Measurements from ENCODE around the gene SLC9A1.
"Not testable (repeated sequence)": the region's sequence is repeated elsewhere in the genome, so short reads cannot be mapped to it uniquely, and the experiment has no call there.

Gene SLC9A1

DNA sequence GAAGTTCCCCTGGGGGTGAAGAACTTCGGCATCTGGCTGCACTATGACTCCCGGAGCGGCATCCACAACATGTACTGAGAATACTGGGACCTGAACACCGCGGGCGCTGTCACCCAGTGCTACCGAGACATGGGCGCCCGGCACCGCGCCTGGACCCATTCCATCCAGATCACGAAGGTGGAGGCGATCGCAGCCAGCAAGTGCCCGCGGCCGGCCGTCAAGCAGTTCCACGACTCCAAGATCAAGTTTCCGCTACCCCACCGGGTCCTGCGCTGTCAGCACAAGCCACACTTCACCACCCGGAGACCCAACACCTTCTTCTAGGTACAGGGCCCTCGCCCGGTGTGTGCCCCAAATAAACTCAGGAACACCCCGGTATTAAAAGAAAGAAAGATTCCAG, 22.0 kb upstream of the SLC9A1 start:
- WGBS = 96% methylated on average over 26 of the region's 26 CpGs

DNA sequence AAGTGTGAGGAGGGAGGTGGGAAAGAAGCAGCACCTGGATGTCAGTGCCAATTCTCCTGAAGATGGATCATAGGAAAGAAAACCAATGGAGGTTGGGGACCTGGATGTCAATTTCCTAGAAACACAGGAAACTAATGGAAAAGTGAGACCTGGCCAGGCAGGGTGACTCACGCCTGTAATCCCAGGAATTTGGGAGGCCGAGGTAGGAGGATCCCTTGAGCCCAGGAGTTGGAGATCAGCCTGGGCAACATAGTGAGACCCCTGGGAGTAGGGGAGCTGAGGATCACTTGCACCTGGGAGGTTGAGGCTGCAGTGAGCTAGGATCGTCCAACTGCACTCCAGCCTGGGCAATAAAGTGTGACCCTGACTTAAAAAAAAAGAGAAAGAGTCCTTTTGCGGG, 21.4 kb upstream of the SLC9A1 start:
- no peak for DNase-seq
- Histone ChIP-seq H4K8ac (ENCODE audit: low read length) (no peak overlapping the region), H3K23ac (ENCODE audit: low read length in 2 of 2) (no peak overlapping the region)

More for the DNA sequence above, 22.0 kb upstream of the SLC9A1 start:
- Histone ChIP-seq H3K4me2 (ENCODE audit: low read length, poor library complexity, severe bottlenecking) (no peak overlapping the region), H3K4ac (ENCODE audit: low read depth in 1 of 2, low read length in 2 of 2) (no peak overlapping the region), H4K91ac (ENCODE audit: low read length) (no peak overlapping the region), H2BK15ac (ENCODE audit: low read depth, poor library complexity, severe bottlenecking) (no peak overlapping the region), H3K4me3 (ENCODE audit: insufficient read depth in 1 of 2, low read depth in 1 of 2, low read length in 2 of 2) (no peak overlapping the region), H3K23ac (ENCODE audit: low read length in 2 of 2) (no peak overlapping the region), H2BK5ac (ENCODE audit: low read depth, low read length, poor library complexity, severe bottlenecking) (no peak overlapping the region), H3K4me1 (ENCODE audit: control insufficient read depth, insufficient read depth, low read depth, low read length) (no peaks in the 10 kb centered on the region), H3K27ac (ENCODE audit: low read length, poor library complexity, severe bottlenecking) (no peak overlapping the region), H2BK120ac (ENCODE audit: low read depth, low read length) (no peak overlapping the region), H4K8ac (ENCODE audit: low read length) (no peak overlapping the region), H3K14ac (ENCODE audit: low read length in 2 of 2) (no peak overlapping the region), H3K18ac (ENCODE audit: low read depth in 1 of 2, low read length in 2 of 2) (no peak overlapping the region), H3K36me3 (ENCODE audit: control insufficient read depth in 1 of 2, insufficient read depth in 2 of 2, low read depth in 1 of 2, low read length in 2 of 2) (no peaks in the 10 kb centered on the region), H3K9me3 (ENCODE audit: control insufficient read depth, low read length) (peaks cover 5% of the 10 kb centered on the region), H2AK5ac (ENCODE audit: low read length, severe bottlenecking) (no peak overlapping the region), H3K27me3 (ENCODE audit: control insufficient read depth in 1 of 2, insufficient read depth in 1 of 2, low read length in 2 of 2) (no peaks in the 10 kb centered on the region), H3K9ac (ENCODE audit: low read length) (no peak overlapping the region), H2AFZ (ENCODE audit: low read depth, low read length) (no peak overlapping the region), H2BK12ac (ENCODE audit: low read length in 2 of 2) (no peak overlapping the region), H3K79me1 (replicated peaks; ENCODE audit: low read length, poor library complexity, severe bottlenecking) (no peaks in the 10 kb centered on the region)
- no peak for DNase-seq

DNA sequence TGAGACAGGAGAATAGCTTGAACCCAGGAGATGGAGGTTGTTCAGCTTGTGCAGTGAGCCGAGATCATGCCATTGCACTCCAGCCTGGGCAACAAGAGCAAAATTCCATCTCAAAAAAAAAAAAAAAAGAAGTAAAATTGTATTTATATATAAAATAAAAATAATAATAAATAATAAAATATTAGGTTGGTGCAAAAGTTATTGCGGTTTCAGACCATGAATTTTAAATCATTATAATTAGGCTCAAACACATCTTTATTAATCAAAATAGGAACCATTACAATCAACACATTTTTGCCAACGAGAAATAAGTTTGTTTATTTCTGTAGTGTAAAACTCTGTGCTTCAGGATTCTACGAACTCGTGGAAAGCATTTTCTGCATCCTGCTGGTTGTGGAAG, 18.1 kb upstream of the SLC9A1 start:
- H3K9me3 ChIP-seq (ENCODE audit: control insufficient read depth, low read length); H4K91ac ChIP-seq (ENCODE audit: low read length); H3K9ac ChIP-seq (ENCODE audit: low read length); H3K79me1 ChIP-seq (replicated peaks; ENCODE audit: low read length, poor library complexity, severe bottlenecking); H3K4ac ChIP-seq (ENCODE audit: low read depth in 1 of 2, low read length in 2 of 2); H3K4me3 ChIP-seq (ENCODE audit: insufficient read depth in 1 of 2, low read depth in 1 of 2, low read length in 2 of 2); H3K14ac ChIP-seq (ENCODE audit: low read length in 2 of 2); H2BK15ac ChIP-seq (ENCODE audit: low read depth, poor library complexity, severe bottlenecking); H4K8ac ChIP-seq (ENCODE audit: low read length); H3K27me3 ChIP-seq (ENCODE audit: control insufficient read depth in 1 of 2, insufficient read depth in 1 of 2, low read length in 2 of 2); H3K4me1 ChIP-seq (ENCODE audit: control insufficient read depth, insufficient read depth, low read depth, low read length); H3K4me2 ChIP-seq (ENCODE audit: low read length, poor library complexity, severe bottlenecking); H3K27ac ChIP-seq (ENCODE audit: low read length, poor library complexity, severe bottlenecking); H2BK5ac ChIP-seq (ENCODE audit: low read depth, low read length, poor library complexity, severe bottlenecking); H3K23ac ChIP-seq (ENCODE audit: low read length in 2 of 2); H2BK12ac ChIP-seq (ENCODE audit: low read length in 2 of 2); DNase-seq; H2BK120ac ChIP-seq (ENCODE audit: low read depth, low read length); H2AK5ac ChIP-seq (ENCODE audit: low read length, severe bottlenecking); H2AFZ ChIP-seq (ENCODE audit: low read depth, low read length); H3K36me3 ChIP-seq (ENCODE audit: control insufficient read depth in 1 of 2, insufficient read depth in 2 of 2, low read depth in 1 of 2, low read length in 2 of 2); H3K18ac ChIP-seq (ENCODE audit: low read depth in 1 of 2, low read length in 2 of 2): not testable (repeated sequence)
- WGBS = 94% methylated on average over 3 of the region's 5 CpGs

More for the DNA sequence above, 21.4 kb upstream of the SLC9A1 start:
- H3K4me3 ChIP-seq (ENCODE audit: insufficient read depth in 1 of 2, low read depth in 1 of 2, low read length in 2 of 2) = no peak overlapping the region
- H3K18ac ChIP-seq (ENCODE audit: low read depth in 1 of 2, low read length in 2 of 2) = no peak overlapping the region
- H2BK12ac ChIP-seq (ENCODE audit: low read length in 2 of 2) = no peak overlapping the region
- H3K36me3 ChIP-seq (ENCODE audit: control insufficient read depth in 1 of 2, insufficient read depth in 2 of 2, low read depth in 1 of 2, low read length in 2 of 2) = no peaks in the 10 kb centered on the region
- H3K27ac ChIP-seq (ENCODE audit: low read length, poor library complexity, severe bottlenecking) = no peak overlapping the region
- no peak overlapping the region for H3K4ac ChIP-seq (ENCODE audit: low read depth in 1 of 2, low read length in 2 of 2)
- H2BK15ac ChIP-seq (ENCODE audit: low read depth, poor library complexity, severe bottlenecking) = no peak overlapping the region
- H2AK5ac ChIP-seq (ENCODE audit: low read length, severe bottlenecking) = no peak overlapping the region
- no peak overlapping the region for H3K9ac ChIP-seq (ENCODE audit: low read length)
- H2BK5ac ChIP-seq (ENCODE audit: low read depth, low read length, poor library complexity, severe bottlenecking) = no peak overlapping the region
- no peaks in the 10 kb centered on the region for H3K79me1 ChIP-seq (replicated peaks; ENCODE audit: low read length, poor library complexity, severe bottlenecking)
- peaks cover 5% of the 10 kb centered on the region for H3K9me3 ChIP-seq (ENCODE audit: control insufficient read depth, low read length)
- H3K14ac ChIP-seq (ENCODE audit: low read length in 2 of 2) = no peak overlapping the region
- H4K91ac ChIP-seq (ENCODE audit: low read length) = no peak overlapping the region
- no peak overlapping the region for H2AFZ ChIP-seq (ENCODE audit: low read depth, low read length)
- H3K4me1 ChIP-seq (ENCODE audit: control insufficient read depth, insufficient read depth, low read depth, low read length) = no peaks in the 10 kb centered on the region
- no peak overlapping the region for H3K4me2 ChIP-seq (ENCODE audit: low read length, poor library complexity, severe bottlenecking)
- 88% methylated on average over 4 of the region's 4 CpGs for WGBS
- H2BK120ac ChIP-seq (ENCODE audit: low read depth, low read length) = no peak overlapping the region
- no peaks in the 10 kb centered on the region for H3K27me3 ChIP-seq (ENCODE audit: control insufficient read depth in 1 of 2, insufficient read depth in 1 of 2, low read length in 2 of 2)

DNA sequence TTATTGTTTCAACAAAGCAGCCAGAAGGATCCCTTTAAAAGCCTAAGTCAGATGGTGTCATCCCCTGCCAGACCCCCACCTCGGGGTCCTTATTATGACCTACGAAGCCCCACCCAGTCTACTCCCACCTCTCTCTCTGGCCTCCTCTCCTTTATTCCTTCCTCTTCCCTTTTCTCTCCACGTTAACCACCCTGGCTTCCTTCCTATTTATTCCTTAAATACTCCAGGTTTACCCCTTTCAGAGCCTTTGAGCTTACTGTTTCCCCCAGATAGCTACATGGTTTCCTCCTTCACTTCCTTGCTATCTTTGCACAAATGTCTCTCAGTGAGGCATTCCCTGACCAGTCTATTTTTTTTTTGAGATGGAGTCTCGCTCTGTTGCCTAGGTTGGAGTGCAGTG, 12.0 kb upstream of the SLC9A1 start:
- H3K27ac ChIP-seq (ENCODE audit: low read length, poor library complexity, severe bottlenecking) = no peak overlapping the region
- no peak overlapping the region for H3K23ac ChIP-seq (ENCODE audit: low read length in 2 of 2)
- DNase-seq = no peak
- H2BK120ac ChIP-seq (ENCODE audit: low read depth, low read length) = no peak overlapping the region
- no peak overlapping the region for H2AFZ ChIP-seq (ENCODE audit: low read depth, low read length)
- no peak overlapping the region for H3K9ac ChIP-seq (ENCODE audit: low read length)
- no peak overlapping the region for H3K4ac ChIP-seq (ENCODE audit: low read depth in 1 of 2, low read length in 2 of 2)
- no peak overlapping the region for H2AK5ac ChIP-seq (ENCODE audit: low read length, severe bottlenecking)
- no peak overlapping the region for H2BK15ac ChIP-seq (ENCODE audit: low read depth, poor library complexity, severe bottlenecking)
- no peaks in the 10 kb centered on the region for H3K36me3 ChIP-seq (ENCODE audit: control insufficient read depth in 1 of 2, insufficient read depth in 2 of 2, low read depth in 1 of 2, low read length in 2 of 2)
- no peak overlapping the region for H3K4me3 ChIP-seq (ENCODE audit: insufficient read depth in 1 of 2, low read depth in 1 of 2, low read length in 2 of 2)
- no peak overlapping the region for H3K18ac ChIP-seq (ENCODE audit: low read depth in 1 of 2, low read length in 2 of 2)
- H4K91ac ChIP-seq (ENCODE audit: low read length) = no peak overlapping the region
- no peaks in the 10 kb centered on the region for H3K79me1 ChIP-seq (replicated peaks; ENCODE audit: low read length, poor library complexity, severe bottlenecking)
- no peaks in the 10 kb centered on the region for H3K27me3 ChIP-seq (ENCODE audit: control insufficient read depth in 1 of 2, insufficient read depth in 1 of 2, low read length in 2 of 2)
- no peak overlapping the region for H3K4me2 ChIP-seq (ENCODE audit: low read length, poor library complexity, severe bottlenecking)
- H2BK5ac ChIP-seq (ENCODE audit: low read depth, low read length, poor library complexity, severe bottlenecking) = no peak overlapping the region
- no peak overlapping the region for H4K8ac ChIP-seq (ENCODE audit: low read length)
- no peaks in the 10 kb centered on the region for H3K4me1 ChIP-seq (ENCODE audit: control insufficient read depth, insufficient read depth, low read depth, low read length)
- WGBS = 89% methylated on average over 4 of the region's 4 CpGs
- H3K14ac ChIP-seq (ENCODE audit: low read length in 2 of 2) = no peak overlapping the region
- H2BK12ac ChIP-seq (ENCODE audit: low read length in 2 of 2) = no peak overlapping the region
- no peaks in the 10 kb centered on the region for H3K9me3 ChIP-seq (ENCODE audit: control insufficient read depth, low read length)

Measured in mesenchymal stem cell (in vitro differentiated cells and primary cell).